H9 (cell line): ENCODE data around the gene TBC1D25. TPM values are rescaled to one million over a fixed set of nuclear protein-coding genes. Genes with fewer than 3 reads are reported as not detected.

Source experiments
- DNase-seq: peaks from one replicate; pipeline ENCODE4 v3.0.0-alpha.2; 2017
- H2AFZ ChIP-seq: one replicate; pipeline ENCODE4 v1.6.1; 2013; ENCODE audit warnings: mild to moderate bottlenecking, low read length, control low read depth, moderate library complexity
- H2AK5ac ChIP-seq: 2 replicates; pipeline ENCODE4 v1.6.1; 2013; ENCODE audit warnings: low read length, control low read depth, mixed read lengths; ENCODE audit not compliant: insufficient read length
- H2BK120ac ChIP-seq: one replicate; pipeline ENCODE4 v1.6.1; 2013; ENCODE audit warnings: low read depth, mild to moderate bottlenecking, low read length, control low read depth, inconsistent platforms; ENCODE audit not compliant: poor library complexity, severe bottlenecking
- H2BK12ac ChIP-seq: 2 replicates; pipeline ENCODE4 v1.6.1; 2013; ENCODE audit warnings: low read length, control low read depth, mixed read lengths, low read depth; ENCODE audit not compliant: insufficient read length
- H2BK15ac ChIP-seq: 2 replicates; pipeline ENCODE4 v1.6.1; 2013; ENCODE audit warnings: low read depth, low read length, control low read depth
- H2BK20ac ChIP-seq: one replicate; pipeline ENCODE4 v1.6.1; 2013; ENCODE audit warnings: low read depth, mild to moderate bottlenecking, low read length, control low read depth, inconsistent platforms; ENCODE audit not compliant: poor library complexity, severe bottlenecking
- H2BK5ac ChIP-seq: 2 replicates; pipeline ENCODE4 v1.6.1; 2013; ENCODE audit warnings: low read length, control low read depth, mixed read lengths; ENCODE audit not compliant: insufficient read length
- H3K14ac ChIP-seq: 2 replicates; pipeline ENCODE4 v1.6.1; 2013; ENCODE audit warnings: low read length, control low read depth; ENCODE audit not compliant: insufficient read depth
- H3K18ac ChIP-seq: 2 replicates; pipeline ENCODE4 v1.6.1; 2013; ENCODE audit warnings: low read depth, mild to moderate bottlenecking, mixed read lengths, low read length, control low read depth; ENCODE audit not compliant: insufficient read length
- H3K23ac ChIP-seq: 2 replicates; pipeline ENCODE4 v1.6.1; 2013; ENCODE audit warnings: low read length, control low read depth, mixed read lengths, low read depth; ENCODE audit not compliant: insufficient read length
- H3K23me2 ChIP-seq: 2 replicates; pipeline ENCODE4 v1.6.1; 2013; ENCODE audit warnings: low read depth, mild to moderate bottlenecking, mixed read lengths, low read length, control low read depth; ENCODE audit not compliant: insufficient read length, poor library complexity, severe bottlenecking
- H3K27ac ChIP-seq: 2 replicates; pipeline ENCODE4 v1.5.1; 2013; ENCODE audit warnings: low read length, control low read depth, mixed read lengths, low read depth; ENCODE audit not compliant: insufficient read length
- H3K27me3 ChIP-seq: 2 replicates; pipeline ENCODE4 v1.6.1; 2013; ENCODE audit warnings: low read length, control low read depth, inconsistent platforms; ENCODE audit not compliant: insufficient read depth
- H3K4ac ChIP-seq: 2 replicates; pipeline ENCODE4 v1.6.1; 2013; ENCODE audit warnings: low read depth, mild to moderate bottlenecking, control low read depth, inconsistent platforms, low read length, moderate library complexity
- H3K4me1 ChIP-seq: 2 replicates; pipeline ENCODE4 v1.6.1; 2013; ENCODE audit warnings: low read length, control low read depth, inconsistent platforms; ENCODE audit not compliant: insufficient read depth
- H3K4me2 ChIP-seq: 2 replicates; pipeline ENCODE4 v1.6.1; 2013; ENCODE audit warnings: low read length, control low read depth, mixed read lengths; ENCODE audit not compliant: insufficient read length, insufficient read depth
- H3K56ac ChIP-seq: 2 replicates; pipeline ENCODE4 v1.6.1; 2013; ENCODE audit warnings: low read depth, mild to moderate bottlenecking, mixed read lengths, low read length, control low read depth; ENCODE audit not compliant: insufficient read length
- H3K79me1 ChIP-seq: 2 replicates; pipeline ENCODE4 v1.6.1; 2013; ENCODE audit warnings: low read depth, mild to moderate bottlenecking, moderate library complexity, low read length, control low read depth, inconsistent platforms; ENCODE audit not compliant: insufficient read depth, poor library complexity, severe bottlenecking
- H3K79me2 ChIP-seq: 2 replicates; pipeline ENCODE4 v1.6.1; 2013; ENCODE audit warnings: low read length, control low read depth, inconsistent platforms; ENCODE audit not compliant: insufficient read depth
- H3K9ac ChIP-seq: 2 replicates; pipeline ENCODE4 v1.6.1; 2013; ENCODE audit warnings: low read length, control low read depth, mixed read lengths; ENCODE audit not compliant: insufficient read length; ENCODE audit errors: extremely low read depth
- H3K9me3 ChIP-seq: one replicate; pipeline ENCODE4 v1.6.1; 2013; ENCODE audit warnings: low read depth, low read length, inconsistent platforms; ENCODE audit not compliant: control insufficient read depth
- H3T11ph ChIP-seq: one replicate; pipeline ENCODE4 v1.6.1; 2013; ENCODE audit warnings: mild to moderate bottlenecking, low read length, control low read depth, inconsistent platforms
- H4K20me1 ChIP-seq: one replicate; pipeline ENCODE4 v1.6.1; 2013; ENCODE audit not compliant: control insufficient read depth, insufficient read length, insufficient read depth
- H4K5ac ChIP-seq: 2 replicates; pipeline ENCODE4 v1.6.1; 2013; ENCODE audit warnings: low read depth, mild to moderate bottlenecking, mixed read lengths, low read length, control low read depth; ENCODE audit not compliant: insufficient read length
- H4K8ac ChIP-seq: replicated peaks from 2 replicates; pipeline ENCODE4 v1.6.1; 2013; ENCODE audit warnings: low read length, control low read depth, mixed read lengths, low read depth; ENCODE audit not compliant: insufficient read length
- H4K91ac ChIP-seq: 2 replicates; pipeline ENCODE4 v1.6.1; 2013; ENCODE audit warnings: low read depth, mild to moderate bottlenecking, moderate library complexity, mixed read lengths, low read length, control low read depth; ENCODE audit not compliant: insufficient read length
- H3K27ac Mint-ChIP-seq, 3 experiments: 2 replicates in 2 of 3; 3 replicates in 1 of 3; pipeline ENCODE4 v1.8.0; 2020 to 2021; ENCODE audit warnings: mixed read lengths in 3 of 3, mild to moderate bottlenecking in 1 of 3, moderate library complexity in 1 of 3
- H3K27me3 Mint-ChIP-seq: 2 replicates; pipeline ENCODE4 v1.8.0; 2021; ENCODE audit warnings: low read depth, mild to moderate bottlenecking, moderate library complexity, mixed read lengths
- H3K36me3 Mint-ChIP-seq, 3 experiments: 2 replicates in 2 of 3; 3 replicates in 1 of 3; pipeline ENCODE4 v1.8.0; 2020 to 2021; ENCODE audit warnings: low read depth in 3 of 3, mixed read lengths in 3 of 3; ENCODE audit not compliant: insufficient read depth in 1 of 3
- H3K4me1 Mint-ChIP-seq, 2 experiments: 2 replicates each; pipeline ENCODE4 v1.8.0; 2020; ENCODE audit warnings: mixed read lengths in 2 of 2
- H3K4me3 Mint-ChIP-seq, 2 experiments: 2 replicates in 1 of 2; 3 replicates in 1 of 2; pipeline ENCODE4 v1.8.0; 2020 to 2021; ENCODE audit warnings: mild to moderate bottlenecking in 2 of 2, mixed read lengths in 2 of 2, moderate library complexity in 1 of 2
- H3K9me3 Mint-ChIP-seq, 2 experiments: 2 replicates in 1 of 2; 3 replicates in 1 of 2; pipeline ENCODE4 v1.8.0; 2020; ENCODE audit warnings: mild to moderate bottlenecking in 2 of 2, mixed read lengths in 2 of 2, moderate library complexity in 1 of 2
- WGBS: extraction: QIAGEN DNeasy Blood & Tissue Kit; methylation state at CpG from one replicate; pipeline ENCODE4 v1.1.7; 2013; ENCODE audit warnings: missing lambda C conversion rate, low lambda C conversion rate, mixed read lengths; ENCODE audit not compliant: insufficient read length; ENCODE audit errors: extremely low coverage; 5-methylcytosine and 5-hydroxymethylcytosine counted together
- total RNA-seq: library from RNA; stranded (reverse); gene quantifications from 2 replicates; pipeline ENCODE4 v1.2.1, GENCODE V29; 2021
- TF ChIP-seq, protein P1 (sequence below): fragments of 200-600 bp; sonication (generic); conservative IDR thresholded peaks from 3 replicates; pipeline ENCODE4 v1.8.0; 2021; ENCODE audit warnings: antibody characterized with exemption, mild to moderate bottlenecking

TBC1D25 gene
- total RNA-seq, 1 experiment from 2014 or later: 10.2 TPM

DNA sequence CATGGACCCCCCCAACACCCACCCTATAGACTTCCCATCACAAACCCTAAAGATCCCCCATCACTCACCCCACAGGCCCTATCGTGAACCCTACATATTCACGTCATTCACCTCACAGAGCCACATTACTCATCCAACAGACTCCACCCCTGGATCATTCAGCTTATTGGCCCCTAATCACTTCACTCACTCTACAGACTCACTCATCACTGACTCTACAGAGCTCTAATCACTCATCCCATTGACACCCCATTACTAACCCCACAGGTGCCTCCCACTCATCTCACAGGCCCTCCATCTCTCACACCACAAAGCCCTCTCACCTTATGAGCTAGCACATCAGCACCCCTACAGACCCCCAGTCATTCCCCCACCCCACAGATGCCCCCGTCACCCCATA, 6.3 kb upstream of the TBC1D25 start:
- Histone ChIP-seq H4K5ac (no peak overlapping the region), H3K9me3 (peaks cover 31% of the 10 kb centered on the region), H4K91ac (no peak overlapping the region), H2AFZ (no peak overlapping the region), H2BK12ac (no peak overlapping the region), H3K4me1 (no peaks in the 10 kb centered on the region), H2AK5ac (no peak overlapping the region), H3K23me2 (no peaks in the 10 kb centered on the region), H2BK15ac (no peak overlapping the region), H2BK5ac (no peak overlapping the region), H3K18ac (no peak overlapping the region), H2BK20ac (no peak overlapping the region), H3K4ac (no peak overlapping the region), H3K27me3 (no peaks in the 10 kb centered on the region), H4K20me1 (no peaks in the 10 kb centered on the region), H3T11ph (no peak overlapping the region), H4K8ac (no peak overlapping the region), H3K79me2 (no peaks in the 10 kb centered on the region), H3K9ac (no peak overlapping the region), H2BK120ac (no peak overlapping the region), H3K79me1 (no peaks in the 10 kb centered on the region), H3K56ac (no peak overlapping the region), H3K14ac (no peak overlapping the region), H3K23ac (no peak overlapping the region), H3K27ac (no peak overlapping the region), H3K4me2 (no peak overlapping the region)
- Mint-ChIP-seq H3K27ac (no peak overlapping the region), H3K36me3 (peaks cover 7 to 39% (median 17%) of the 10 kb centered on the region in 3 experiments), H3K9me3 (peaks cover 73 to 77% of the 10 kb centered on the region in 2 experiments), H3K4me3 (no peak overlapping the region), H3K27me3 (no peaks in the 10 kb centered on the region), H3K4me1 (no peaks in the 10 kb centered on the region)
- DNase-seq: no peak
- WGBS: no CpG with 5 or more reads among the region's 3 CpGs
- TF ChIP-seq, protein P1, sequence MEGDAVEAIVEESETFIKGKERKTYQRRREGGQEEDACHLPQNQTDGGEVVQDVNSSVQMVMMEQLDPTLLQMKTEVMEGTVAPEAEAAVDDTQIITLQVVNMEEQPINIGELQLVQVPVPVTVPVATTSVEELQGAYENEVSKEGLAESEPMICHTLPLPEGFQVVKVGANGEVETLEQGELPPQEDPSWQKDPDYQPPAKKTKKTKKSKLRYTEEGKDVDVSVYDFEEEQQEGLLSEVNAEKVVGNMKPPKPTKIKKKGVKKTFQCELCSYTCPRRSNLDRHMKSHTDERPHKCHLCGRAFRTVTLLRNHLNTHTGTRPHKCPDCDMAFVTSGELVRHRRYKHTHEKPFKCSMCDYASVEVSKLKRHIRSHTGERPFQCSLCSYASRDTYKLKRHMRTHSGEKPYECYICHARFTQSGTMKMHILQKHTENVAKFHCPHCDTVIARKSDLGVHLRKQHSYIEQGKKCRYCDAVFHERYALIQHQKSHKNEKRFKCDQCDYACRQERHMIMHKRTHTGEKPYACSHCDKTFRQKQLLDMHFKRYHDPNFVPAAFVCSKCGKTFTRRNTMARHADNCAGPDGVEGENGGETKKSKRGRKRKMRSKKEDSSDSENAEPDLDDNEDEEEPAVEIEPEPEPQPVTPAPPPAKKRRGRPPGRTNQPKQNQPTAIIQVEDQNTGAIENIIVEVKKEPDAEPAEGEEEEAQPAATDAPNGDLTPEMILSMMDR: no peak
